Mucosa of rectum (tissue), 2 donors: ENCODE results near the gene KDM4B.

Source experiments
- H3K27ac ChIP-seq, 2 donors: one replicate each; pipeline ENCODE4 v1.7.0; 2013; ENCODE audit warnings: inconsistent platforms in 2 of 2, low read depth in 2 of 2, low read length in 2 of 2
- H3K27me3 ChIP-seq, 2 donors: one replicate each; pipeline ENCODE4 v1.7.0; 2013; ENCODE audit warnings: low read length in 2 of 2; ENCODE audit not compliant: control insufficient read depth in 2 of 2, insufficient read depth in 2 of 2
- H3K36me3 ChIP-seq, 2 donors: one replicate each; pipeline ENCODE4 v1.7.0; 2013; ENCODE audit warnings: low read length in 2 of 2; ENCODE audit not compliant: control insufficient read depth in 2 of 2, insufficient read depth in 2 of 2
- H3K4me1 ChIP-seq, 2 donors: one replicate each; pipeline ENCODE4 v1.7.0; 2013; ENCODE audit warnings: low read length in 2 of 2, mild to moderate bottlenecking in 1 of 2; ENCODE audit not compliant: control insufficient read depth in 2 of 2, insufficient read depth in 2 of 2
- H3K4me3 ChIP-seq, 2 donors: one replicate each; pipeline ENCODE4 v1.7.0; 2013; ENCODE audit warnings: low read length in 2 of 2
- H3K9ac ChIP-seq, 2 donors: one replicate each; pipeline ENCODE4 v1.7.0; 2013; ENCODE audit warnings: low read length in 2 of 2, low read depth in 1 of 2, mild to moderate bottlenecking in 1 of 2
- H3K9me3 ChIP-seq, 2 donors: one replicate each; pipeline ENCODE4 v1.7.0; 2013; ENCODE audit warnings: low read length in 2 of 2; ENCODE audit not compliant: control insufficient read depth in 2 of 2
- donor health status: healthy.
- donor health status: Normal muscosa, but diverticular disease.

KDM4B gene

GRCh38 chr19:5182751-5183150 lies 213.8 kb downstream of the KDM4B start:
- Histone ChIP-seq H3K27ac (no peak overlapping the region), H3K9me3 (no peaks in the 10 kb centered on the region), H3K9ac (no peak overlapping the region), H3K4me1 (no peaks in the 10 kb centered on the region), H3K4me3 (no peak overlapping the region), H3K27me3 (no peaks in the 10 kb centered on the region), H3K36me3 (no peaks in the 10 kb centered on the region)

GRCh38 chr19:5183616-5184015 lies 214.7 kb downstream of the KDM4B start:
- no peak overlapping the region for H3K4me3 ChIP-seq
- H3K27ac ChIP-seq: no peak overlapping the region
- no peaks in the 10 kb centered on the region for H3K27me3 ChIP-seq
- H3K9ac ChIP-seq: no peak overlapping the region
- no peaks in the 10 kb centered on the region for H3K4me1 ChIP-seq
- H3K9me3 ChIP-seq: no peaks in the 10 kb centered on the region
- H3K36me3 ChIP-seq: no peaks in the 10 kb centered on the region

- Histone ChIP-seq H3K9ac (no peak overlapping the region), H3K27ac (no peak overlapping the region), H3K4me1 (no peaks in the 10 kb centered on the region), H3K27me3 (no peaks in the 10 kb centered on the region), H3K36me3 (no peaks in the 10 kb centered on the region), H3K4me3 (no peak overlapping the region), H3K9me3 (no peaks in the 10 kb centered on the region)
These were observed 216.0 kb downstream of the KDM4B start for GRCh38 chr19:5184930-5185329.

GRCh38 chr19:5186293-5187050 lies 217.6 kb downstream of the KDM4B start:
- Histone ChIP-seq H3K27ac (no peak overlapping the region), H3K4me1 (no peaks in the 10 kb centered on the region), H3K36me3 (no peaks in the 10 kb centered on the region), H3K4me3 (no peak overlapping the region), H3K9me3 (no peaks in the 10 kb centered on the region), H3K9ac (no peak overlapping the region), H3K27me3 (no peaks in the 10 kb centered on the region)

GRCh38 chr19:5188548-5189317 lies 219.8 kb downstream of the KDM4B start:
- H3K9me3 ChIP-seq: no peaks in the 10 kb centered on the region
- H3K27me3 ChIP-seq: no peaks in the 10 kb centered on the region
- no peak overlapping the region for H3K27ac ChIP-seq
- H3K36me3 ChIP-seq: no peaks in the 10 kb centered on the region
- no peaks in the 10 kb centered on the region for H3K4me1 ChIP-seq
- H3K9ac ChIP-seq: no peak overlapping the region
- H3K4me3 ChIP-seq: no peak overlapping the region

GRCh38 chr19:5189318-5189607 lies 220.3 kb downstream of the KDM4B start:
- H3K4me3 ChIP-seq: no peak overlapping the region
- no peaks in the 10 kb centered on the region for H3K27me3 ChIP-seq
- no peaks in the 10 kb centered on the region for H3K36me3 ChIP-seq
- no peak overlapping the region for H3K27ac ChIP-seq
- no peaks in the 10 kb centered on the region for H3K4me1 ChIP-seq
- no peaks in the 10 kb centered on the region for H3K9me3 ChIP-seq
- H3K9ac ChIP-seq: no peak overlapping the region

- H3K9ac ChIP-seq: no peak overlapping the region
- H3K9me3 ChIP-seq: no peaks in the 10 kb centered on the region
- H3K4me1 ChIP-seq: no peaks in the 10 kb centered on the region
- no peak overlapping the region for H3K4me3 ChIP-seq
- no peaks in the 10 kb centered on the region for H3K27me3 ChIP-seq
- H3K36me3 ChIP-seq: no peaks in the 10 kb centered on the region
- H3K27ac ChIP-seq: no peak overlapping the region
These were observed 222.2 kb downstream of the KDM4B start for GRCh38 chr19:5191091-5191490.

GRCh38 chr19:5192568-5192967 lies 223.7 kb downstream of the KDM4B start:
- no peak overlapping the region for H3K27ac ChIP-seq
- H3K9ac ChIP-seq: no peak overlapping the region
- no peaks in the 10 kb centered on the region for H3K9me3 ChIP-seq
- H3K4me3 ChIP-seq: no peak overlapping the region
- H3K27me3 ChIP-seq: no peaks in the 10 kb centered on the region
- H3K36me3 ChIP-seq: no peaks in the 10 kb centered on the region
- no peaks in the 10 kb centered on the region for H3K4me1 ChIP-seq

- no peak overlapping the region for H3K9ac ChIP-seq
- H3K27me3 ChIP-seq: no peaks in the 10 kb centered on the region
- H3K27ac ChIP-seq: no peak overlapping the region
- H3K4me3 ChIP-seq: no peak overlapping the region
- H3K36me3 ChIP-seq: no peaks in the 10 kb centered on the region
- no peaks in the 10 kb centered on the region for H3K9me3 ChIP-seq
- no peaks in the 10 kb centered on the region for H3K4me1 ChIP-seq
These were observed 224.3 kb downstream of the KDM4B start for GRCh38 chr19:5193192-5193591.

- H3K4me3 ChIP-seq: no peak overlapping the region
- H3K36me3 ChIP-seq: no peaks in the 10 kb centered on the region
- H3K9ac ChIP-seq: no peak overlapping the region
- no peak overlapping the region for H3K27ac ChIP-seq
- no peaks in the 10 kb centered on the region for H3K27me3 ChIP-seq
- no peaks in the 10 kb centered on the region for H3K4me1 ChIP-seq
- no peaks in the 10 kb centered on the region for H3K9me3 ChIP-seq
These were observed 225.7 kb downstream of the KDM4B start for GRCh38 chr19:5194641-5195040.
